ENCODE data around the gene MRC1.

The MRC1 gene

DNA sequence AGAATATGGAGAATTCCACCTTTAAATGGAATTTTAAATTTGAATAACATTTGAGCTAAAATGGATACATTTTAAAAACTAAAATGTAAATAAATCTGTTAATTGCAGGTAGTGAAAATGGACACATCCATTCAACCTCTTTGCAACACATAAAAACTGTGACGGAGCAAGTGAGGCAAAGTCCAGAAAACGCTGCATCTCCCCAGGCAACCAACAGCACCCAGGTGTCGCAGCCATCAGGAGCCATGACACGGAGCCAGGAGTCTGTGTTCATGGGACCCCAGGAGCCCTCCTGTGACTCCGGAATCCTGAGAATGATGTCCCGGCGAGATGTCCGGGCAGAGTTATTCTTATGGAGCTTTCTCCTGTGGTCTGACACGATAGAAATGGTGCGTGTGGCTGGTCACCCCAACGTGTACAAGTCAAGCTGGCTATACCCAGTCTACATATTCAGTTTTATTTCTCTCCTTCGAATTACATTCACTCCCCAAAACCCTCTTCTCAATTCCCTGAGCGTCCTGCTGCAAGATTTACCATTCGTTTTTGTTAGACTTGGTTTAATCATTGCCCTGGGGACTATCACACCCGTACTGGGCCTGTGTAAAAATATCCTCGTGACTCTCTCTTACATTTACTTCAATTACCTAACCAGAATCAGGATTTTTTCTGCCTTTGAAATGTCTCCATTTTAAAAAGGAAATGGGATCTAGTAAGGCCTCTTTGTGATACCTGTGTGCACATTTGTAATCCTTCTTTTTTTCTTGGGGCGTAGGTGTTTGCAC lies 13.1 kb upstream of the MRC1 start:
- no peak for FAIRE-seq

DNA sequence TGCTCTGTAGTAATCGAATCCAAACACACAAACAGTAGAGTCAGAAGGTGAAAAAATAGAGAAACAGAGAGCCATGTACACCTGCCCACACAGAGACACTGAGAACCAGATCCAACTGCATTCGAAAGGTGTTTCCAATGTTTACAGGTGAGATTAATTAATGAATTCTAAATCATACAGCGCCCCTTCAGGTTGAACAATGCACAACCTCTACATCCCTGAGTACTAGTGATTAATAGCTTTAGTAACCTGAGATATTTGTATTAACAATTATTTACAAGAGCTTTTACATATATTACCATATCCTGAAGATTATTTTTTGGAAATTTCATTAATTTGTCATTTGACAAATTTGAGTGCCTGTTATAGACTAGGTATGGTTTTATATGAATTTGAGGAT lies 7.6 kb upstream of the MRC1 start:
- FAIRE-seq = no peak

DNA sequence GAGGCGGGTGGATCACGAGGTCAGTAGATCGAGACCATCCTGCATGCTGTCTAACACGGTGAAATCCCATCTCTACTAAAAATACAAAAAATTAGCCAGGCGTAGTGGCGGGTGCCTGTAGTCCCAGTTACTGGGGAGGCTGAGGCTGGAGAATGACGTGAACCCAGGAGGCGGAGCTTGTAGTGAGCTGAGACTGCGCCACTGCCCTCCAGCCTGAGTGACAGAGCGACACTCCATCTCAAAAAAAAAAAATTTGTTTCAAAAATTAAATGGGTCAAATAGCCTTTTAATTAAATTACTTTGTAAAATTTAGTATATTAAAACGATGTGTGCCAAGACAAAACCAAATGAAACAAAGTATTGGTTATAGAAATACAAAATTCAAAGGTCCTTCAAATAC lies 6.8 kb upstream of the MRC1 start:
- no peak for FAIRE-seq

DNA sequence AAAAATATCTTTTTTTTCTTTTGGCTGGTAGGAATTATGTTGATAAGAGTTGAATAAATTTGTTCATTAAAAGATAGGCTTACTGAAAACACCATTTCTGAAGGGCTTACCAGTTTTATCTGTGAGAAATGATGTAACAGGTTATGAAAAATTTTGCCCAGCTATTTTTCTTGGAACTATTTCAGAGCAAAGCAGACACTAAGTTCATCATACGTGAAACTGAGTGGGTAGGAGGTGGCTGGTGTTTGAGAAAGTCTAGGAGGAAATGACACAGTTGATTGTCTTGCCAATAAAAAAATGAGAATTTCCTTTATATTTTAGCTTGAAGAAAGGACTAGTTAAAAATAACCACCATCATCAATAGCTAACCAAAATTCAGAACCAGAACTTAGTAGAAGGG lies 6.2 kb upstream of the MRC1 start:
- no peak for FAIRE-seq

DNA sequence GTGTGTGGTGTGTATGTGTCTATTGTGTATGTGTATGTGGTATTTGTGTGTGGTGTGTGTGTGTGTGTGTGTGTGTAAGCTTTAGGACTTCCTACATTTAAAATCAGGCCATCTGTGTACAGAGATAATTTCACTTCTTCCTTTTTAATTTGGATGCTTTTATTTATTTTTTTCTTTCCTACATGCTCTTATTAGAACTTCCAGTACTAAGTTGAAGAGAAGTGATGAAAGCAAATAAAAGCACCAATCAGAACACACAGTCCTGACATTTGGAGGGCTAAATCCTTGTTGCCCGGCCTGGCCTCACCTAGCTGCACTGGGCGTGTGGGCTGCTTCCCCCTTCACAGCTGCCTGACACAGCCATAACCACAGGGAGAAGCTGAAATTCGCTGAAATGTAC lies 3.8 kb upstream of the MRC1 start:
- no peak for FAIRE-seq

DNA sequence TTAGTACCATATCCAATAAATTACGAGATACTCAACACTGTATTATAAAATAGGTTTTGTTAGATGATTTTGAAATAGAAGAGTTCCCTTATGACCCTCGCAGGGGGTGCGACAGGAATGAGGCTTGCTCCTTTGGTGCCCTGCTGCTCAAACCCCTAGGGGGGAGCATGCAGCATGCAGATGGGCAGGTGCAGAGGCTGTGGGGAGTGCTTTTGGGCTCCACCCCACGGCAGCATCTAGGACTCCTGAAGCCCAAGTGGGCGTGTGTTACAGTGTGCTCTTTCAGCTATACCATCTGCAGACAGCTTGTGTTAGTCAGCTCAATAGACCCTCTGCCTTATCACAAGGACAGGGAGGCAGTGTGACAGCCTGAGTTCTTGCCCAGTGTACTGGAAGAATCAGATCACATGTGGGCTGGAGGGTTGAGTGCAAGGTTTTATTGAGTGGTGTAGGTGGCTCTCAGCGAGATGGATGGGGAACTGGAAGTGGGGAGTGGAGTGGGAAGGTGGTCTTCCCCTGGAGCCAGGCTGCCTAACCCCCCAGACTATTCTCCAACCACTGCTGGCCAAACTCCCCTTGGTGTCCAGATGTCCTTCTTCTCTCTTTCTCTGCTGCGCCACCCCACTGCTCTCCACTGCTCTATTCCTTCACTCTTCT lies 3.1 kb upstream of the MRC1 start:
- FAIRE-seq = no peak

DNA sequence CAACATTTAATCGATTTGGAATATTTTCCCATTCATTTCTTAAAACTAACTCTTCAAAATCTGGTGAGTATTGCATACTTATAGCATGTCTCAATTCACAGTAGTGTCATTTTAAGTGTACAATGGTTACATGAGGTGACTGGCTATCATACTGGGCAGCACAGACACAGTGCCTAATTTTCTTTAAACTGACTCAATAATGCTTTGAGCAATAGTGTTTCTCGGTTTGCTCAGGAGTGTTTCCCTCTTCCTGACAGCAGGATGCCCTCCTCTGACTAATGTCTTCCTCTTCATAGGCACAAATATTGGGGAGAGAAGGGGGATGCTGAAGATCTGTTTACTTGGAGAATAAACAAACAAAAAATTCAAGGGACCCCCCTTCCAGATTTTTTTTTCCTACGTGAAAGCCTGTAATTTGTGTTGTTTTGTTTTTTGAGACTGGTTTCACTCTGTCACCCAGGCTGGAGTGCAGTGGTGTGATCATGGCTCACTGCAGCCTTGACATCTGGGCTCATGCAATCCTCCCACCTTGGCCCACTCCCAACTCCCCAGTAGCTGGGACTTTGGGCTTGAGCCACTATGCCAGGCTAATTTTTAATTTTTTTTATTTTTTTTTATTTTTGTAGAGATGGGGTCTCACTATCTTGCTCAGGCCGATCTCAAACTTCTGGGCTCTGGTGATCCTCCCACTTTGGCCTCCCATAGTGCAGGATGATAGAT lies 2.2 kb downstream of the MRC1 start:
- FAIRE-seq = no peak

DNA sequence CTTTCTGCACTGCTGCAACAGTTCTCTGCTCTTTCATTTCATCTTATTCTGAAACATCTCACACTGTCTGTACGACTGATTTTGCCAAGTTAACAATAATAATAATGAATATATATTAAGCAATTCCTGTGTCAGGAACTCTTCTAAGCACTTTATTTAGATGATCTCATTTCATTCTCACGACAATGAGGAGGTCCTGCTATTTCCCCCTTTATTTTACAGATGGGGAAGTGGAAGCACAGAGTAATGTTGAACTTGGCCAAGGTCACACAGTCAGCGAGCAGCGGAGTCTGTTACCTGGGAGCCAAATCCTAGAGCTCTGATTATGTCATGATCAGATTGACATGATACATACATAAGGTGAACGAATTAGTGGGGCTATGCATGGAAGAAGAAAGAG lies 5.8 kb downstream of the MRC1 start:
- no peak for FAIRE-seq

DNA sequence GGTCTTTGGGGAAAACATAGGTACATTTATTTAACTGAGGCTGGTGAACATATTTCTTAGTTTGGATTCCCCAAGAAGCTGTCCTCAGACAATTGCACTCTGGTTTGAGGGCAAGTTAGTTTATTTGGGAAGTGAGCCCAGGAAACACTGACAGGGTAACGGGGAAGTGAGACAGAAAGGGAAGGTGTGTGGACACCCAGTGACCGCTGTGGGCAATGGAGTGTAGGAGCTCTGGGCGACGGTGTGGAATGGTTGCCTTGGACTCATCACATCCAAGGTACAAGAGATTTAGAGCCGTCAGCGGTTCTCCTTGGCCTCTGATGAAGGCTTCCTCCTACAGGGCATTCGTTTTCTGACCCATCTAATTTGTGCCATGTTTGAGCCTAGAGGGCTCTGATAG lies 7.1 kb downstream of the MRC1 start:
- no peak for FAIRE-seq

DNA sequence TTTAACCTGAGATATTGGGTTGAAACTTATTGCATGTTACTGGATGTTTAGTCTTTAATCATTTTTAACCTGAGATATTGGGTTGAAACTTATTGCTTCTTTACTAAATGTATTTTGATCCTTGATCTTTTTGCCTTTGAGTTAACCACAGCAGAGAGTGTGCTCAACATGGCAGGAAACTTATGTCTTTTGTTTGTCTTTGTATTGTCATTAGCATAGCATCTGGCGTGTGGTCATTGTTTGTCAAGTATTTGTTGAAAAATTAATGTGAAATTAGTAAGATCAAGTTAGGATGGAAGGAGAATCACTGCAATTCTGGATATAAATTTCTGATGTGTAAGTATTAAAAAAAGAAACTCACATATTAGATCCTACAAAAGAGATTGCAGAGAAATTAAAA lies 8.2 kb downstream of the MRC1 start:
- no peak for FAIRE-seq

DNA sequence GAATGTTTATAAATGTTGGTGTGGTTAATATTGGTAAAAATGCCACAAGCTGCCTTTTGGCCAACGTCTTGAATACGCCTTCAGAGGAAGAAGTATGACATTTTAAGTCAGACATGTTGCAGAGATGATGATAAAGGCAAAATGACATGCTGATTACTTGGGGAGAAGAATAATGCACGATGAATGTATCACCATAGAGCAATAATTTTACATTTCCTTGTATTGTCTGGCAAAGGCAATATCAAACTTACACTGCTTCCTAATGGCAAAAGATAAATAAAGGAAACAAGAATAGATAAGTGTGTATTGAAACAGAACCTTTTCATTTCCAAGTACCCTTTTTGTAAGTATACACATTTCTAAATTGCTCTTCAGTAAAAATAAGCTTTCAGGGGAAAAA lies 8.6 kb downstream of the MRC1 start:
- FAIRE-seq = no peak

DNA sequence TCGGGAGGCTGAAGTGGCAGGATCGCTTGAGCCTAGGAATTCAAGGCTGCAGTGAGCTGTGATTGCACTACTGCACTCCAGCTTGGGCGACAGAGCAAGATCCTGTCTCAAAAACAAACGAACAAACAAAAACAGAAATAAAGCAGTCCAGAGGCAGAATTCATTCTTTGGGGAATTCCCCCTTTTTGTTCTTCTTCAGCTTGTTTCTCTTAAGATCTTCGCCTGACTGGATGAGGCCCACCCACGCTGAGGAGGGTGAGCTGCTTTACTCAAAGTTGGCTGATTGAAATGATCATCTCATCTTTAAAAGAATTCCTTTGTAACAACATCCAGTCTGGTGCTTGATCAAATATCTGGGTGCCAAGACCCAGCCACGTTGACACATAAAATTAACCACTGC lies 10.7 kb downstream of the MRC1 start:
- FAIRE-seq = no peak

DNA sequence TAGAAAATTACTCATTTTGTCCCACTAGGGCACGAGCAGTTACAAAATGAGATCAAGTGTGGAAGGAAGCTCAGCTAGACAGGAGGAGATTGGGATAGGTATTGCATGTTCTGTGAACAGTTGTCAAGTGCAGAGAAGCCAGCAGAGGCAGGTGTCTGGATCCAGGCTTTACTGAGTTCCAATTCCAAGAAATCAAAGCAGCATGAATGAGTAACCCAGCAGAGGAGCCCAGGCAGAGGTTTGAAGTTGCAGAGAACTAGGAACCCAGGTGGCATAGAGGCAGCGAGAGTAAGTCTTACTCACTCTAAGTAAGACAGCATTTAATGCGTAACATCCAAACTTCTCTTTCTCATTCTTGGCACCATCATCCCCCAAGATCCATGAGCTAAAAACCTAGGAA lies 11.8 kb downstream of the MRC1 start:
- FAIRE-seq = no peak

DNA sequence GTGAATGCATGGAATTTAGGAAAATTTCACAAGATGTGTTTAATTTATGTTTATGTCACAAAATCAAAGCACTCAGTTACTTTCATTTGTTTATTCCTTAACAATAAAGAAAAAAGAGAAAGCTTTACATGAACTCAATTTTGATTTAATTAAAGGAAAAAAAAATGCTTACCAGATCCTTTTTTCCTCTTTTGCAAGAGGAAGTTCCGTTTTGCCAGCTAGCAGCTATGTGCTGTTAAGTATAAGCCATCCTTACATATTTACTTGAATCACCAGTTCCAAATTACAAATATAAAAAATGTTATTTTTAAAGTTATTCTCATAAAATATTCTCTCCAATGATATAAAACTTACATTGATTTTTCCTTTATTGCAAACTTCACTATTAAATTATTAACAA lies 12.7 kb downstream of the MRC1 start:
- no peak for FAIRE-seq

DNA sequence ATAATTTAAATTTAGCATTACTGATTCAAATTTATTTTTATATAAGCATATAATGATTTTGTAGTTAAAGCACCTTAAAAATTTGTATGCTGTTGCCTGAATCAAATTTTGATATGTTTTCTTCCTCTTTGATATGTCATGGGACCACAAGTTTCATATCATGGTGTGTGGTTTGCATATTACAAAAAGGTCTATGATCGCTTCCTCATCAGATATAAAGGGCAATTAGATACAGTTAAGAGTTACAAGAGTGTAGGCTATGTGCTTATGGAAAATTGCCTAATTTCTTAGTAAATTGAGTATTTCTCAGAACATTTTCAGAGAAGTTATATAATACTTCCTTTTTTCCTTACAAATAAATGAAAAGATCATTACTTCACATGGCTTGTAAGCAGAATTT lies 22.2 kb downstream of the MRC1 start:
- FAIRE-seq = no peak

DNA sequence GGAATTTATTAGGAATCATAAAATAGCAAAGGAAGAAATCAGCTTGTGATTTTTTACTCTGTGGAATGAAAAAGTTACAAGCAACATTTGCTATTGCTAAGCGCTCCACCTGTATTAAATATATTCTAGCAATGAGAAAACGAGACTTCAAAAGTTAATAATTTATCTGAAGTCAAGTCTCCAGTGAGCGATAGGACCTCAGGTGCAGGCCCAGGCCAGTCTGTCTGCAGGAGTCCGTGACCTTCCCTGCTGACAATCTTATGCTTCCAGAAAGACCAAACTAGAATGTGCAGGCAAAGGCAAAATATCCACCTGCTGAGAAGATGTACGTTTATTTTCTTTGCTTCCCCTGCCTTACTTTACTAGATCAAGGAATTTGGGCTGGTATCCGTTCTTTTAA lies 22.7 kb downstream of the MRC1 start:
- no peak for FAIRE-seq

DNA sequence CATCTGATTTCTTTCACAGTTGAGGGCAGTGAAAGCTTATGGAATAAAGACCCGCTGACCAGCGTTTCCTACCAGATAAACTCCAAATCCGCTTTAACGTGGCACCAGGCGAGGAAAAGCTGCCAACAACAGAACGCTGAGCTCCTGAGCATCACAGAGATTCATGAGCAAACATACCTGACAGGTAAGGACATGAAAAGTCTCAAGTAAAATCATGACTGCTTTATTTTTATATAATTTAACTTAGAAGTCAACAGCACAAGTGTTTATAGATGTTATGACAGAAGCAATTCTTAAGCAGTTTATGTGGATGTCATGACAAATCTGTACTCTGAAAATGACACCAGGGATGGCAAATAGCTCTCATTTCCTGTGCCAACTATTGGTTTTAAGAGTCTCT lies 24.5 kb downstream of the MRC1 start:
- FAIRE-seq = no peak

DNA sequence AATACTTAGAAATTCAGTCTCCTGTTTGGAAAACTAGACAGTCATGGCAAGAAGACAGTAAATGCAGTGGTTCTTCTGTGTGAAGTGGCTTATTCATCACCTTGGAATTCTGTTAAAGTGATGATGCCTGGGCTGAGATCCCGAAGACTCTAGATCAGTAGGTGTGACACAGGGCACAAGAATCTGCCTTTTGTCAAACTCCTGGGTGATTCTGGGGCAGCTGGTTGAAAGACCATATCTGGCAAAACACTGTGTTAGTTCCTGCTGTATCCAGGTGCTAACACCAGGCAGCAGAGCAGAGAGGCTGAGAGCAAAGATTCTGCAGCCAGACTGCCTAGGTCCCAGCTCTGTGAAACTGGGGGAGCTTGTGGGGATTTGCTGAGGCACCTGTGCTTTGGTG lies 26.5 kb downstream of the MRC1 start:
- FAIRE-seq = no peak

DNA sequence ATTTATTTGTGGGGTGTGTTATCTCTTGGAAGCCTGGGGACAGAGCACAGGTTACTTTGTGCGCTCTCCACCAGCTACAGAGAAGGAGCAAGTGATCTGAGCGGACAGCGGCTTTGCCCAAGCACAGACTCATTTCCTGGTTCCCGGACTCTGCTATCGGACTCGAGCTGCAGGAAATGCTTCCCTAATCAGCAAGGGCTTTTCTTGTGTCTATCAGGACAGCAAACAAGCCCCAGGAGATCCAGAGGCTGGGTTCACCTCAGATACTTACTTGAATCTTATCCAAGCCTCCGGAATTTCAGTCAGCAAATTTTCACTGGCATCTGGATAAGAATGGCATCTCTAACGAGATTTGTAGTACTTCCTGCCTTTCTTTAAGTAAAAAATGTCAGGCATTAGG lies 27.8 kb downstream of the MRC1 start:
- no peak for FAIRE-seq

DNA sequence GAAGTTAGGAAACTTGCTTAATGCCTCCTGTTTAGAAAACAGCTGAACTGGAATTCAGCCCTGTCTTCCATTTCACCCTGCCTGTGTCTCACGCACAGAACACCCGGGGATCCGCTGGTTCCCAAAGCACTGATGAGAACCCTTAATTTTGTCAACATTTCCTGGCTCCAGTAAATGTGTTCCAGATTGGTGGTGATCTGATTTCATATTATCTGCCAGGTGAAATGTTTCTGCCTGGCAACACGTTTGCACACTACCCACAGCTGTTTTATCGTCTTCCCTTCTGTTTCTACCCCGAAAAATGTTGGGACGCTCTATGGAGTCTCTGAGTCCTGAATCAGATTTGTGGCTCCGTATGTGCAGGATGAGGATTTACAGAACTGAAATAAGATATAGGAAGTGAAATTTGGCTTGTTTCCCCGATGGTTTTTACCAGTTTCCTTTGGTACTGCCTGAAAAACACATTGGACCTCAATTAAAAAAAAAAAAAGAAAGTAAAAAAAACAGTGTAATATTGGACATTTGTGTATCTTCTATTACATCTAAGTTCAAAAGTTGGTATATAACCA lies 29.0 kb downstream of the MRC1 start:
- no peak for FAIRE-seq

DNA sequence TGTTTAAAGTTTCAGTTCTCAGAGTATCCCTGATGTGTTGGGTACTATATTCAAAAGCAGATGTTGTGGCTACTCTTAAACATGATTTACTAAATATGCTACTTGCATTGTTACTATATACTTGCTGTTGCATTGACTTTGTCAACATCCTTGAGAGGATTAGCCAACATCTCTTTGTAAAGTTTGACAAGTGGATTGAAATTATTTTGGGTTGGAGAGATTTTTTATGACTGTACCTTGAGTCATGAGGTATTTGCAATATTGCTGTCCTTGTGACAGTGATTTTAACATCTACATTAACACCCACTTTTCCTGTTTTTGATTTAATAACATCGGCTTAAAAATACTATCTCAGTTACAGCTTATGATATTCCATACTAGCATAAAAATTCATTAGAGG lies 31.9 kb downstream of the MRC1 start:
- FAIRE-seq = no peak

DNA sequence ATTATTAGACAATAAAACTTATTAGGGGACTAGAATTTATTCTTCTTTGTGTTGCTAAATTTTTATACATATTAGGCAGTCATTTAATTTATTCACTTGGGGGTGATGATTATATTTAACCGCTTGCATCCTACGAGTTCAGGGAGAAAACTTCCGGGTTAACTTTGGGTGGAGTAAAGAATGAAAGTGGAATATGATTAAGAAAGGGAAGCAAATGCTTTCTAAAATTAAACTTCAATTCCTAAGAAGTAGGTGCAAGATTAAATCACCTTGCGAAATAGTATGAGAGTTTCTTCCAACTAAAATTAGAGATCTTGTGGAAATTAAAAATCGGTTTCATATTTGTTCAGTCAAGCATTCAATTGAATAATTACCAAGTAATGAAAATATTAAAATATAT lies 33.5 kb downstream of the MRC1 start:
- no peak for FAIRE-seq

DNA sequence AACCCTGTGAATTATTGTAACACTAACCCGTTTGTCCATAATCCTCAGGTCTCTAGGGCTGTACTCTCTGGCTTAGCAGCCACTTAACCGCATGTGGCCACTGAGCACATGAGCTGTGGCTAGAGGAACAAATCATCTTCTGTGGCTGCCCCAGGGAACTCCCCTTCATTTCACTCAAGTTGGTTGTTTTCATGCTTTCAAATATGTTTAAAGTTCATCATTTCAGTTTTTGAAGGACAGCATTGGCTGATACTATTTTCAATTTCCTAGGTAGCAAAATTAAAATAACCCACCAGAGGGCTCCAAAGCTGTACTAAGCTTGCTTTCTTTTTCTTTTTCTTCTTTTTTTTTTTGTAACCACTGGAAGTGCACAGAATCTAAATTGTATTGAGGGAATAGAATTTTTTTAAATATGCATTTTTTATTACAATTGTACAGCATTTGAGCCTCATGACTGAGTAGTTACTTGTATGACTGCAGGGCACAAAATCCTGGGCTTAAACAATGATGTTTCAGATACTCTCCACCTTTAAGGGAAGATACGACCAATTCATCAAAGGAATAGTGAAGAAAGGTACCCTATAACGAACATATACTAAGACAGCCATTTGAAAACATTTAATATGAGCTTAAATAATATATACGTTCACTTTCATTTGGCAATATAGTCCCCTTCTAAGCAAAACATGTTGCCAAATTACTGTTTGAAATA lies 38.6 kb downstream of the MRC1 start:
- FAIRE-seq = peak; percentile 90

All from TTC549 (cell line).